Adipose tissue (tissue), 3 donors: ENCODE results near the gene SAMD14. TPM values are rescaled to one million over a fixed set of nuclear protein-coding genes. Genes with fewer than 3 reads are reported as not detected.

Source experiments
- H3K27ac ChIP-seq: one replicate; pipeline ENCODE4 v1.5.1; 2013; ENCODE audit warnings: low read depth, low read length
- WGBS, 3 donors: extraction: QIAGEN DNeasy Blood & Tissue Kit; methylation state at CpG; one replicate each; pipeline ENCODE4 v1.1.7; 2013; 5-methylcytosine and 5-hydroxymethylcytosine counted together
- polyA plus RNA-seq, 3 donors: library from polyadenylated mRNA; stranded (reverse); fragments of 200-250 nt; gene quantifications; one replicate each; pipeline ENCODE4 v1.2.3, GENCODE V29; 2013
- donor health status: healthy with polysubstance abuse.
- donor health status: Bipolar disorder and iron deficiency.
- donor health status: healthy.

SAMD14 gene
- polyA plus RNA-seq, 3 donors: 0.46 to 1.4 (median 1.3) TPM

- WGBS, 3 donors: 91 to 93% (median 91%) methylated on average over 10 of the region's 10 CpGs
- no peak overlapping the region for H3K27ac ChIP-seq
These were observed 22.1 kb downstream of the SAMD14 start for GRCh38 chr17:50107790-50108414.

- WGBS, 3 donors: 73 to 75% (median 73%) methylated on average over 12 to 13 of the region's 13 CpGs
- no peak overlapping the region for H3K27ac ChIP-seq
These were observed 23.4 kb downstream of the SAMD14 start for GRCh38 chr17:50106393-50107131.

- WGBS, 3 donors: 91 to 95% (median 95%) methylated on average over 21 of the region's 21 CpGs
- H3K27ac ChIP-seq: no peak overlapping the region
These were observed 24.1 kb downstream of the SAMD14 start for GRCh38 chr17:50105811-50106210.

- H3K27ac ChIP-seq: no peak overlapping the region
- WGBS, 3 donors: 88 to 93% (median 88%) methylated on average over 5 of the region's 5 CpGs
These were observed 26.0 kb downstream of the SAMD14 start for GRCh38 chr17:50103941-50104340.

GRCh38 chr17:50103252-50103651 is 26.7 kb downstream of the SAMD14 start:
- H3K27ac ChIP-seq: no peak overlapping the region
- WGBS, 3 donors: 67 to 90% (median 77%) methylated on average over 2 of the region's 2 CpGs

- no peak overlapping the region for H3K27ac ChIP-seq
- WGBS, 3 donors: 45 to 75% (median 74%) methylated on average over 15 of the region's 15 CpGs
These were observed 27.6 kb downstream of the SAMD14 start for GRCh38 chr17:50102164-50102991.

GRCh38 chr17:50101346-50102163 is 28.4 kb downstream of the SAMD14 start:
- H3K27ac ChIP-seq: no peak overlapping the region
- WGBS, 3 donors: 35 to 51% (median 51%) methylated on average over 17 of the region's 17 CpGs

GRCh38 chr17:50100921-50101345 is 29.0 kb downstream of the SAMD14 start:
- WGBS, 3 donors: 49 to 60% (median 57%) methylated on average over 15 of the region's 15 CpGs

GRCh38 chr17:50100480-50100883 is 29.5 kb downstream of the SAMD14 start:
- 54 to 78% (median 72%) methylated on average over 5 of the region's 5 CpGs for WGBS, 3 donors
- H3K27ac ChIP-seq: no peak overlapping the region

More at GRCh38 chr17:50100921-50101345, 29.0 kb downstream of the SAMD14 start:
- no peak overlapping the region for H3K27ac ChIP-seq

- no peak overlapping the region for H3K27ac ChIP-seq
- WGBS, 3 donors: 32 to 72% (median 70%) methylated on average over 5 of the region's 5 CpGs
These were observed 31.0 kb downstream of the SAMD14 start for GRCh38 chr17:50099003-50099402.

GRCh38 chr17:50098583-50098982 is 31.4 kb downstream of the SAMD14 start:
- 50 to 85% (median 85%) methylated on average over 4 of the region's 4 CpGs for WGBS, 3 donors
- H3K27ac ChIP-seq: no peak overlapping the region

- 69 to 79% (median 77%) methylated on average over 4 of the region's 4 CpGs for WGBS, 3 donors
- H3K27ac ChIP-seq: no peak overlapping the region
These were observed 32.0 kb downstream of the SAMD14 start for GRCh38 chr17:50097926-50098325.

GRCh38 chr17:50097455-50097854 is 32.5 kb downstream of the SAMD14 start:
- 76 to 84% (median 84%) methylated on average over 7 of the region's 7 CpGs for WGBS, 3 donors
- H3K27ac ChIP-seq: no peak overlapping the region

GRCh38 chr17:50096758-50097157 is 33.2 kb downstream of the SAMD14 start:
- H3K27ac ChIP-seq: no peak overlapping the region
- WGBS, 3 donors: 58 to 79% (median 73%) methylated on average over 3 of the region's 3 CpGs

- WGBS, 3 donors: 8 to 31% (median 25%) methylated on average over 6 of the region's 6 CpGs
- no peak overlapping the region for H3K27ac ChIP-seq
These were observed 33.9 kb downstream of the SAMD14 start for GRCh38 chr17:50096092-50096491.

GRCh38 chr17:50095626-50096037 is 34.3 kb downstream of the SAMD14 start:
- no peak overlapping the region for H3K27ac ChIP-seq
- WGBS, 3 donors: 0% methylated on average over 12 of the region's 12 CpGs

GRCh38 chr17:50094753-50095619 is 35.0 kb downstream of the SAMD14 start, which contains the start of gene PDK2:
PDK2 (plus strand) TSS chr17:50095351; CDS start chr17:50095436, 85 bp downstream.
- H3K27ac ChIP-seq: no peak within 1 kb of the TSS
- WGBS, 3 donors: 1% methylated on average over 63 to 68 of the region's 68 CpGs
